Esophagus muscularis mucosa (tissue), 4 donors: ENCODE results near the gene ZNF565. TPM values are rescaled to one million over a fixed set of nuclear protein-coding genes. Genes with fewer than 3 reads are reported as not detected.
"Not testable (repeated sequence)": the region's sequence is repeated elsewhere in the genome, so short reads cannot be mapped to it uniquely, and the experiment has no call there.

Experiments
- DNase-seq: peaks from one replicate; pipeline ENCODE4 v3.0.0-alpha.2; 2017; ENCODE audit errors: extremely low spot score
- H3K27ac ChIP-seq, 4 donors: fragments of 200-600 bp; sonication (generic); replicated peaks in 1 of 4; 1 replicate in 3 of 4; 2 replicates in 1 of 4; pipeline ENCODE4 v1.5.1; 2016 to 2019; ENCODE audit warnings: mild to moderate bottlenecking in 1 of 4
- H3K27me3 ChIP-seq, 4 donors: fragments of 200-600 bp; sonication (generic); one replicate each; pipeline versions ENCODE4 v1.5.1 to v1.6.0; 2016 to 2019
- H3K36me3 ChIP-seq, 4 donors: fragments of 200-600 bp; sonication (generic); one replicate each; pipeline ENCODE4 v1.5.1; 2016 to 2019
- H3K4me1 ChIP-seq, 4 donors: fragments of 200-600 bp; sonication (generic); one replicate each; pipeline ENCODE4 v1.5.1; 2016 to 2019
- H3K4me3 ChIP-seq, 4 donors: fragments of 200-600 bp; sonication (generic); 1 replicate in 2 of 4; 2 replicates in 2 of 4; pipeline ENCODE4 v1.5.1; 2016 to 2019; ENCODE audit warnings: mild to moderate bottlenecking in 4 of 4, moderate library complexity in 1 of 4
- H3K9me3 ChIP-seq, 4 donors: fragments of 200-600 bp; sonication (generic); 1 replicate in 3 of 4; 2 replicates in 1 of 4; pipeline ENCODE4 v1.5.1; 2016 to 2019
- CTCF ChIP-seq, 3 experiments: fragments of 200-600 bp in 2 of 3; fragments of 450-650 bp in 1 of 3; sonication (generic) in 2 of 3; IDR thresholded peaks; one replicate each; pipeline ENCODE4 v1.5.1; 2017 to 2019; ENCODE audit warnings: antibody characterized with exemption in 3 of 3, mild to moderate bottlenecking in 2 of 3, moderate library complexity in 1 of 3
- EP300 ChIP-seq: sonication (generic); formaldehyde crosslinking; IDR thresholded peaks from one replicate; pipeline ENCODE4 v1.6.1; 2017; ENCODE audit warnings: antibody characterized with exemption
- POLR2AphosphoS5 ChIP-seq, 2 donors: sonication (generic); formaldehyde crosslinking; IDR thresholded peaks; one replicate each; pipeline ENCODE4 v1.6.1; 2017; ENCODE audit warnings: antibody characterized with exemption in 2 of 2
- WGBS: methylation state at CpG from one replicate; pipeline ENCODE4 v1.1.5; 2018; 5-methylcytosine and 5-hydroxymethylcytosine counted together
- intact Hi-C: fragments of 100-400 bp; cut with DNase I; formaldehyde crosslinking; loops from one replicate; pipeline ENCODE4 v1.15.1; 2023
- small RNA-seq, 3 donors: library from RNA; depleted of rRNA; stranded (forward); fragments of <200 nt; gene quantifications; one replicate each; pipeline ENCODE3, GENCODE V24; 2016
- total RNA-seq, 4 donors: library from RNA; depleted of rRNA; stranded (reverse); fragments of >200 nt; gene quantifications; one replicate each; pipeline versions ENCODE4 v1.1.0 to v1.2.1, GENCODE V29; 2016

ZNF565 gene
- total RNA-seq, 4 donors from 2014 or later = 4.6 to 5.7 (median 5.1) TPM

DNA sequence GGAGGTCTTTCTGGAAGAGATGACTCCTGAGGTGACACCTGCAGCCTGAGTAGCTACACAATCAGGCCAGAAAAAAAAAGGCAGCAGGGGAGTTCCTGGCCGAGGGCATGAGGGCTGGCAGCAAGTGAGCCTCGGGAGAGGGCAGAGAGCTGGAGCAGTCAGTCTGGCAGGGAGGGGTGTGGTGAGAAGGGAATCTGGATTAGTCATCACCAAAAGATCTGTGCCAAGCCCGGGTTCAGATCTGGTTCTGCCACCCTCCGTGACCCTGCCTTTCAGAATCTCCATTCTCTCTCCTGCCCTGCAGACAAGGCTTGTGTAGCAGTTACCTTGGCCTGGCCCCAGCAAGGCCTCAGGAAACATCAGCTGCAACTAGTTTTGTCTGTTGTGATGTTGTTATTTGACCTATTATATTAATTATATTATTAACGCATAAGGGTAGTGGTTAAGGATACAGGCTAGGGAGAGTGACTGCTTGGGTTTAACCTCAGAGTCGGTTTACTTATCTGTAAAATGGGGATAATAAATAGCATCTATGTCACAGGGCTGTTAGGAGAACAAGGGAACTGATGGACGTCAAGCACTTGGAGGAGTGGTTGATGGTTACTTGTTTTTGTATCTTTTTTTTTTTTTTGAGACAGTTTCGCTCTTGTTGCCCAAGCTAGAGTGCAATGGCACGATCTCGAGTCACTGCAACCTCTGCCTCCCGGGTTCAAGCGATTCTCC is 77.3 kb downstream of the ZNF565 start:
- no peaks in the 10 kb centered on the region for H3K27me3 ChIP-seq
- H3K9me3 ChIP-seq = no peaks in the 10 kb centered on the region
- peaks cover 23 to 46% (median 42%) of the 10 kb centered on the region in 4 donors for H3K4me1 ChIP-seq
- DNase-seq = no peak
- TF ChIP-seq EP300 = no peak
- peak; percentile 30 to 55 for TF ChIP-seq POLR2AphosphoS5 (IDR thresholded peaks at IDR 0.05)
- no peak for TF ChIP-seq CTCF (IDR thresholded peaks at IDR 0.05)
- H3K4me3 ChIP-seq = peak overlapping the region in 1 of 4 donors; percentile 1
- peaks cover 0 to 5% (median 2%) of the 10 kb centered on the region in 4 donors for H3K36me3 ChIP-seq
- peak overlapping the region; percentile 49 to 92 (median 73) for H3K27ac ChIP-seq
- 58% methylated on average over 12 of the region's 12 CpGs for WGBS
- intact Hi-C loops = loop anchor here (10.0 kb wide), 1 partner anchor 78 kb away; the partner anchor contains the start of genes ZNF146 and ZNF565

- not testable (repeated sequence) for DNase-seq, H3K27ac ChIP-seq, H3K36me3 ChIP-seq, H3K4me3 ChIP-seq, H3K27me3 ChIP-seq, H3K9me3 ChIP-seq
- WGBS = 93% methylated on average over 3 of the region's 4 CpGs
- peaks cover 14 to 33% (median 32%) of the 10 kb centered on the region in 4 donors for H3K4me1 ChIP-seq
- intact Hi-C loops = loop anchor here (10.0 kb wide), 1 partner anchor 80 kb away; the partner anchor contains the start of genes ZNF146 and ZNF565
These were observed 79.6 kb downstream of the ZNF565 start for GRCh38 chr19:36134867-36135266.

Small RNAs within 50 kb of the gene (small RNA-seq; reads per million reads assigned to genes)
- gene RF00019 = 0 reads per million in 3 donors

Other genes with a start within 250 kb of the ZNF565 start
- gene SDHAF1, start 219.5 kb downstream of the ZNF565 start, total RNA-seq = 10 to 100 TPM; 44.0 to 60.3 (median 50.2) TPM
- 1 to 10 TPM in 1 of 4 donors, not detected in 3; 1.3 TPM for gene SYNE4, start 205.9 kb downstream of the ZNF565 start, total RNA-seq
- gene ALKBH6, start 200.5 kb downstream of the ZNF565 start, total RNA-seq = 10 to 100 TPM; 27.0 to 43.6 (median 35.5) TPM
- 10 to 100 TPM; 39.9 to 73.3 (median 51.4) TPM for gene CLIP3, start 181.8 kb downstream of the ZNF565 start, total RNA-seq
- 10 to 100 TPM in 2 of 4 donors, 1 to 10 TPM in 2; 6.3 to 21.3 (median 12.1) TPM for gene THAP8, start 160.4 kb downstream of the ZNF565 start, total RNA-seq
- gene WDR62, start 159.8 kb downstream of the ZNF565 start, total RNA-seq = under 1 TPM in 3 of 4 donors, not detected in 1; 0.26 to 0.52 (median 0.50) TPM
- not detected for gene OVOL3, start 103.5 kb downstream of the ZNF565 start, total RNA-seq
- 100 to 1,000 TPM in 2 of 4 donors, 10 to 100 TPM in 2; 64.8 to 152 (median 85.7) TPM for gene POLR2I, start 99.8 kb downstream of the ZNF565 start, total RNA-seq
- 100 to 1,000 TPM; 164 to 230 (median 192) TPM for gene TBCB, start 99.2 kb downstream of the ZNF565 start, total RNA-seq
- 100 to 1,000 TPM; 212 to 245 (median 229) TPM for gene CAPNS1, start 74.6 kb downstream of the ZNF565 start, total RNA-seq
- gene COX7A1, start 62.2 kb downstream of the ZNF565 start, total RNA-seq = 100 to 1,000 TPM in 2 of 4 donors, 10 to 100 TPM in 2; 65.8 to 231 (median 101) TPM
- gene ZNF146, start 441 bp upstream of the ZNF565 start, total RNA-seq = 10 to 100 TPM; 44.9 to 78.2 (median 49.9) TPM
- gene ZFP14, start 164.5 kb upstream of the ZNF565 start, total RNA-seq = 1 to 10 TPM; 2.5 to 5.8 (median 4.1) TPM
- gene ZFP82, start 204.0 kb upstream of the ZNF565 start, total RNA-seq = 1 to 10 TPM; 3.5 to 6.0 (median 5.8) TPM